Caco-2 (cell line): Measurements from ENCODE around the gene COL4A6. TPM values are rescaled to one million over a fixed set of nuclear protein-coding genes. Genes with fewer than 3 reads are reported as not detected.

Experiments used
- BruUV-seq: library from RNA; stranded (reverse); fragments of 400-500 nt; replicated peaks from 2 replicates; lab custom pipeline; 2021; lab: Mats Ljungman, UMichigan
- CTCF ChIA-PET: fragments of 300-600 bp; sonication (Branson Sonifier 250); formaldehyde crosslinking; loops from one replicate; lab custom pipeline; 2022; ENCODE audit warnings: antibody characterized with exemption; lab: Charles Lee
- POLR2A ChIA-PET: fragments of 300-600 bp; sonication (Branson Sonifier 250); formaldehyde crosslinking; loops from one replicate; lab custom pipeline; 2022; ENCODE audit warnings: antibody characterized with exemption; lab: Charles Lee
- DNase-seq, 2 experiments: peaks; one replicate each; pipeline versions ENCODE4 v3.0.0 to v3.0.0-alpha.2; 2020 to 2022
- H3K27me3 ChIP-seq: replicated peaks from 2 replicates; pipeline ENCODE4 v1.6.0; 2011; ENCODE audit warnings: low read length; ENCODE audit not compliant: control insufficient read depth, insufficient read depth
- H3K36me3 ChIP-seq: 2 replicates; pipeline ENCODE4 v1.5.1; 2011; ENCODE audit warnings: low read length; ENCODE audit not compliant: control insufficient read depth, insufficient read depth
- H3K4me1 ChIP-seq: fragments of 250-450 bp; sonication (Bioruptor Pico); 2 replicates; pipeline ENCODE4 v1.5.1; 2020; ENCODE audit warnings: mild to moderate bottlenecking
- H3K4me3 ChIP-seq: 2 replicates; pipeline ENCODE4 v1.5.1; 2011; ENCODE audit warnings: low read depth, mild to moderate bottlenecking, control low read depth, low read length
- H3K9me3 ChIP-seq: fragments of 250-450 bp; sonication (Bioruptor Pico); 2 replicates; pipeline ENCODE4 v1.5.1; 2020; ENCODE audit warnings: mild to moderate bottlenecking, moderate library complexity
- H3K27ac Mint-ChIP-seq: one replicate; pipeline ENCODE4 v1.8.0; 2022; ENCODE audit warnings: mixed read lengths; ENCODE audit not compliant: unreplicated experiment
- H3K27me3 Mint-ChIP-seq: one replicate; pipeline ENCODE4 v1.8.0; 2022; ENCODE audit warnings: mixed read lengths; ENCODE audit not compliant: insufficient read depth, unreplicated experiment
- H3K36me3 Mint-ChIP-seq: one replicate; pipeline ENCODE4 v1.8.0; 2022; ENCODE audit warnings: mild to moderate bottlenecking, mixed read lengths; ENCODE audit not compliant: insufficient read depth, unreplicated experiment
- H3K4me1 Mint-ChIP-seq: one replicate; pipeline ENCODE4 v1.8.0; 2022; ENCODE audit warnings: low read depth, mixed read lengths; ENCODE audit not compliant: unreplicated experiment
- H3K4me3 Mint-ChIP-seq: one replicate; pipeline ENCODE4 v1.8.0; 2022; ENCODE audit warnings: mild to moderate bottlenecking, moderate library complexity, mixed read lengths; ENCODE audit not compliant: unreplicated experiment
- H3K9me3 Mint-ChIP-seq: one replicate; pipeline ENCODE4 v1.8.0; 2022; ENCODE audit warnings: mixed read lengths; ENCODE audit not compliant: unreplicated experiment
- CTCF ChIP-seq, 2 experiments: fragments of 200-600 bp in 1 of 2; IDR thresholded peaks; 1 replicate in 1 of 2; 2 replicates in 1 of 2; pipeline versions ENCODE4 v1.5.1 to v1.8.0; 2011 to 2022; ENCODE audit warnings: antibody characterized with exemption in 1 of 2, control low read depth in 1 of 2, inconsistent platforms in 1 of 2, low read depth in 1 of 2, low read length in 1 of 2, mild to moderate bottlenecking in 1 of 2, moderate library complexity in 1 of 2; ENCODE audit not compliant: insufficient read depth in 1 of 2, severe bottlenecking in 1 of 2, unreplicated experiment in 1 of 2
- intact Hi-C: fragments of 100-400 bp; cut with micrococcal nuclease; formaldehyde crosslinking; loops from one replicate; pipeline ENCODE4 v1.10.0; 2022; ENCODE audit not compliant: unreplicated experiment
- total RNA-seq: library from RNA; stranded (reverse); gene quantifications from 2 replicates; pipeline ENCODE4 v1.2.3, GENCODE V29; 2022

Gene COL4A6
- total RNA-seq, 1 experiment from 2014 or later = 16.0 TPM

GRCh38 chrX:108211301-108211700, 226.9 kb downstream of the COL4A6 start:
- intact Hi-C loops = no loop called here
- Mint-ChIP-seq H3K36me3 (no peaks in the 10 kb centered on the region), H3K27me3 (no peaks in the 10 kb centered on the region)

GRCh38 chrX:108209006-108209554, 229.1 kb downstream of the COL4A6 start:
- no peak for TF ChIP-seq CTCF (IDR thresholded peaks at IDR 0.05; ENCODE audit: insufficient read depth in 1 of 2, low read depth in 1 of 2, low read length in 1 of 2, severe bottlenecking in 1 of 2, unreplicated experiment in 1 of 2)
- Mint-ChIP-seq H3K27ac (no peak overlapping the region), H3K9me3 (no peaks in the 10 kb centered on the region), H3K27me3 (no peaks in the 10 kb centered on the region), H3K36me3 (no peaks in the 10 kb centered on the region), H3K4me1 (peaks cover 14% of the 10 kb centered on the region), H3K4me3 (no peak overlapping the region)
- Histone ChIP-seq H3K36me3 (no peaks in the 10 kb centered on the region), H3K27me3 (no peaks in the 10 kb centered on the region), H3K4me1 (no peaks in the 10 kb centered on the region), H3K4me3 (no peak overlapping the region), H3K9me3 (no peaks in the 10 kb centered on the region)
- ChIA-PET POLR2A (no interaction called here), CTCF (no interaction called here)
- BruUV-seq = no TSS peak
- DNase-seq = no peak
- intact Hi-C loops = no loop called here

More at GRCh38 chrX:108211301-108211700, 226.9 kb downstream of the COL4A6 start:
- peaks cover 14% of the 10 kb centered on the region for H3K4me1 Mint-ChIP-seq
- Histone ChIP-seq H3K9me3 (no peaks in the 10 kb centered on the region), H3K4me3 (no peak overlapping the region), H3K36me3 (no peaks in the 10 kb centered on the region), H3K4me1 (no peaks in the 10 kb centered on the region), H3K27me3 (no peaks in the 10 kb centered on the region)
- H3K9me3 Mint-ChIP-seq = no peaks in the 10 kb centered on the region
- BruUV-seq = no TSS peak
- no peak overlapping the region for H3K4me3 Mint-ChIP-seq
- H3K27ac Mint-ChIP-seq = no peak overlapping the region
- ChIA-PET CTCF (no interaction called here), POLR2A (no interaction called here)
- no peak for TF ChIP-seq CTCF (IDR thresholded peaks at IDR 0.05; ENCODE audit: insufficient read depth in 1 of 2, low read depth in 1 of 2, low read length in 1 of 2, severe bottlenecking in 1 of 2, unreplicated experiment in 1 of 2)
- no peak for DNase-seq

- POLR2A ChIA-PET = no interaction called here
- CTCF ChIA-PET = no interaction called here
- Mint-ChIP-seq H3K27me3 (no peaks in the 10 kb centered on the region), H3K4me1 (no peaks in the 10 kb centered on the region), H3K9me3 (no peaks in the 10 kb centered on the region), H3K4me3 (no peak overlapping the region), H3K36me3 (no peaks in the 10 kb centered on the region), H3K27ac (no peak overlapping the region)
- Histone ChIP-seq H3K27me3 (no peaks in the 10 kb centered on the region), H3K9me3 (no peaks in the 10 kb centered on the region), H3K4me1 (no peaks in the 10 kb centered on the region), H3K36me3 (no peaks in the 10 kb centered on the region), H3K4me3 (no peak overlapping the region)
- TF ChIP-seq CTCF (IDR thresholded peaks at IDR 0.05; ENCODE audit: insufficient read depth in 1 of 2, low read depth in 1 of 2, low read length in 1 of 2, severe bottlenecking in 1 of 2, unreplicated experiment in 1 of 2) = no peak
- intact Hi-C loops = no loop called here
- no TSS peak for BruUV-seq
- no peak for DNase-seq
These were observed 234.7 kb downstream of the COL4A6 start for GRCh38 chrX:108203540-108203939.
